ENCODE data around the gene CHRND. TPM values are rescaled to one million over a fixed set of nuclear protein-coding genes. Genes with fewer than 3 reads are reported as not detected.

CHRND gene
- total and polyA plus RNA-seq, 2 of the 4 experiments (the other 2 are of a cell fraction) = not detected

- ChIA-PET POLR2A (ENCODE audit: unreplicated experiment) (no interaction called here), CTCF (no interaction called here)
- Histone ChIP-seq H3K23ac (ENCODE audit: low read depth, low read length) (no peak overlapping the region), H4K20me1 (ENCODE audit: insufficient read depth, low read length) (no peaks in the 10 kb centered on the region), H3K56ac (ENCODE audit: extremely low read depth, insufficient read depth, low read length) (no peak overlapping the region), H3K9me3 (ENCODE audit: control insufficient read depth, insufficient read depth, low read length) (no peaks in the 10 kb centered on the region), H2AK9ac (replicated peaks; ENCODE audit: low read depth, low read length, poor library complexity) (no peak overlapping the region), H2AK5ac (ENCODE audit: low read depth, low read length) (no peak overlapping the region), H3K27ac (ENCODE audit: insufficient read depth, low read length) (no peak overlapping the region), H4K91ac (ENCODE audit: insufficient read depth, low read depth, low read length) (no peak overlapping the region), H3K4me3 (ENCODE audit: insufficient read depth, low read depth, low read length) (no peak overlapping the region), H3K36me3 (ENCODE audit: control insufficient read depth, insufficient read depth, low read length) (no peaks in the 10 kb centered on the region), H4K8ac (ENCODE audit: low read depth in 2 of 2, low read length in 2 of 2) (no peak overlapping the region), H3K18ac (ENCODE audit: low read depth, low read length) (no peak overlapping the region), H2BK20ac (ENCODE audit: low read depth, low read length) (no peak overlapping the region), H3K9ac (ENCODE audit: low read depth, low read length) (no peak overlapping the region), H4K5ac (ENCODE audit: low read depth, low read length) (no peak overlapping the region), H3K4me2 (ENCODE audit: low read depth, low read length) (no peak overlapping the region), H2AFZ (replicated peaks; ENCODE audit: low read length, poor library complexity) (no peak overlapping the region), H2BK15ac (ENCODE audit: low read depth, low read length) (no peak overlapping the region), H2BK120ac (ENCODE audit: low read depth, low read length) (no peak overlapping the region), H3K4me1 (ENCODE audit: control insufficient read depth, insufficient read depth, low read length) (no peaks in the 10 kb centered on the region), H3K9me1 (ENCODE audit: insufficient read depth, low read length) (no peaks in the 10 kb centered on the region), H3K4ac (ENCODE audit: low read depth, low read length) (no peak overlapping the region), H3K79me1 (ENCODE audit: low read depth in 1 of 2, low read length in 2 of 2) (no peaks in the 10 kb centered on the region), H3K14ac (replicated peaks; ENCODE audit: low read depth, low read length) (no peak overlapping the region), H2BK5ac (ENCODE audit: low read depth, low read length, poor library complexity, severe bottlenecking) (no peak overlapping the region), H3K27me3 (ENCODE audit: control insufficient read depth, insufficient read depth, low read length) (peaks cover 69% of the 10 kb centered on the region)
- intact Hi-C loops (cut with micrococcal nuclease) (loop anchor here (10.0 kb wide), 1 partner anchor 597 kb away; no protein-coding TSS in a partner anchor), dilution Hi-C loops (cut with HindIII; ENCODE audit: low sequenced_read_pairs, unreplicated experiment) (no loop called here), in situ Hi-C loops (cut with MboI; ENCODE audit: low sequenced_read_pairs) (no loop called here)
- BruUV-seq (replicated peaks) = no TSS peak
- whole genome bisulfite sequencing, 2 experiments (ENCODE audit: extremely low coverage in 2 of 2, insufficient read length in 1 of 2) = no CpG with 5 or more reads among the region's 9 CpGs
- no peak for DNase-seq
- no peak for ATAC-seq (ENCODE audit: low read depth)
- no peak for TF ChIP-seq MAFK (IDR thresholded peaks at IDR 0.05; ENCODE audit: low read depth, low read length)
- TF ChIP-seq POLR2A (IDR thresholded peaks at IDR 0.05; ENCODE audit: low read depth, low read length) = no peak
- TF ChIP-seq CHD1 (IDR thresholded peaks at IDR 0.05; ENCODE audit: low read depth, low read length) = no peak
- TF ChIP-seq MAZ (IDR thresholded peaks at IDR 0.05; ENCODE audit: borderline replicate concordance, low read depth, low read length) = no peak
- TF ChIP-seq RCOR1 (IDR thresholded peaks at IDR 0.05; ENCODE audit: insufficient replicate concordance, low read length) = no peak
- no peak for TF ChIP-seq MXI1 (IDR thresholded peaks at IDR 0.05; ENCODE audit: borderline replicate concordance, low read depth, low read length)
- no peak for TF ChIP-seq FOS (IDR thresholded peaks at IDR 0.05; ENCODE audit: low read depth, low read length)
- TF ChIP-seq BHLHE40 (IDR thresholded peaks at IDR 0.05; ENCODE audit: low read depth, low read length) = no peak
- TF ChIP-seq CEBPB (IDR thresholded peaks at IDR 0.05; ENCODE audit: low read depth, low read length) = no peak
- no peak for TF ChIP-seq RFX5 (IDR thresholded peaks at IDR 0.05; ENCODE audit: low read depth, low read length)
- TF ChIP-seq, protein P1, sequence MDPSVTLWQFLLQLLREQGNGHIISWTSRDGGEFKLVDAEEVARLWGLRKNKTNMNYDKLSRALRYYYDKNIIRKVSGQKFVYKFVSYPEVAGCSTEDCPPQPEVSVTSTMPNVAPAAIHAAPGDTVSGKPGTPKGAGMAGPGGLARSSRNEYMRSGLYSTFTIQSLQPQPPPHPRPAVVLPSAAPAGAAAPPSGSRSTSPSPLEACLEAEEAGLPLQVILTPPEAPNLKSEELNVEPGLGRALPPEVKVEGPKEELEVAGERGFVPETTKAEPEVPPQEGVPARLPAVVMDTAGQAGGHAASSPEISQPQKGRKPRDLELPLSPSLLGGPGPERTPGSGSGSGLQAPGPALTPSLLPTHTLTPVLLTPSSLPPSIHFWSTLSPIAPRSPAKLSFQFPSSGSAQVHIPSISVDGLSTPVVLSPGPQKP (IDR thresholded peaks at IDR 0.05; ENCODE audit: borderline replicate concordance, low read depth, low read length) = no peak
- no peak for TF ChIP-seq USF2 (IDR thresholded peaks at IDR 0.05; ENCODE audit: low read depth, low read length)
- no peak for TF ChIP-seq NFE2L2 (IDR thresholded peaks at IDR 0.05; ENCODE audit: low read depth, low read length)
- TF ChIP-seq, protein P2, sequence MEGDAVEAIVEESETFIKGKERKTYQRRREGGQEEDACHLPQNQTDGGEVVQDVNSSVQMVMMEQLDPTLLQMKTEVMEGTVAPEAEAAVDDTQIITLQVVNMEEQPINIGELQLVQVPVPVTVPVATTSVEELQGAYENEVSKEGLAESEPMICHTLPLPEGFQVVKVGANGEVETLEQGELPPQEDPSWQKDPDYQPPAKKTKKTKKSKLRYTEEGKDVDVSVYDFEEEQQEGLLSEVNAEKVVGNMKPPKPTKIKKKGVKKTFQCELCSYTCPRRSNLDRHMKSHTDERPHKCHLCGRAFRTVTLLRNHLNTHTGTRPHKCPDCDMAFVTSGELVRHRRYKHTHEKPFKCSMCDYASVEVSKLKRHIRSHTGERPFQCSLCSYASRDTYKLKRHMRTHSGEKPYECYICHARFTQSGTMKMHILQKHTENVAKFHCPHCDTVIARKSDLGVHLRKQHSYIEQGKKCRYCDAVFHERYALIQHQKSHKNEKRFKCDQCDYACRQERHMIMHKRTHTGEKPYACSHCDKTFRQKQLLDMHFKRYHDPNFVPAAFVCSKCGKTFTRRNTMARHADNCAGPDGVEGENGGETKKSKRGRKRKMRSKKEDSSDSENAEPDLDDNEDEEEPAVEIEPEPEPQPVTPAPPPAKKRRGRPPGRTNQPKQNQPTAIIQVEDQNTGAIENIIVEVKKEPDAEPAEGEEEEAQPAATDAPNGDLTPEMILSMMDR (conservative IDR thresholded peaks at IDR 0.05; ENCODE audit: low read depth, low read length) = no peak
- no peak for TF ChIP-seq RAD21 (IDR thresholded peaks at IDR 0.05; ENCODE audit: low read length)
Measured at GRCh38 chr2:232501331-232501771, 24.6 kb upstream of the CHRND start.
